NK-92 treated with Interleukin-12 subunit alpha and Interleukin-12 subunit beta, amount 100 ng/mL, for 24 hours (cell line): ENCODE measurements around the gene SMOC2.

Source experiments
- DNase-seq: peaks from one replicate; lab custom pipeline; 2025; lab: John Stamatoyannopoulos, UW

SMOC2 gene

GRCh38 chr6:168574075-168574698 lies 133.2 kb downstream of the SMOC2 start:
- DNase-seq, result no peak

- no peak for DNase-seq
Measured at GRCh38 chr6:168574699-168575195, 133.8 kb downstream of the SMOC2 start.

- no peak for DNase-seq
Measured at GRCh38 chr6:168575346-168576098, 134.5 kb downstream of the SMOC2 start.

- no peak for DNase-seq
Measured at GRCh38 chr6:168576388-168576787, 135.4 kb downstream of the SMOC2 start.

GRCh38 chr6:168577496-168577895 lies 136.5 kb downstream of the SMOC2 start:
- DNase-seq, result no peak

- no peak for DNase-seq
Measured at GRCh38 chr6:168578036-168578435, 137.1 kb downstream of the SMOC2 start.

GRCh38 chr6:168581236-168581635 lies 140.3 kb downstream of the SMOC2 start:
- DNase-seq, result no peak

GRCh38 chr6:168581706-168582105 lies 140.7 kb downstream of the SMOC2 start:
- DNase-seq, result no peak

GRCh38 chr6:168582571-168582981 lies 141.6 kb downstream of the SMOC2 start:
- no peak for DNase-seq

GRCh38 chr6:168583126-168583525 lies 142.1 kb downstream of the SMOC2 start:
- no peak for DNase-seq

- DNase-seq, result no peak
Measured at GRCh38 chr6:168583821-168584220, 142.8 kb downstream of the SMOC2 start.

- no peak for DNase-seq
Measured at GRCh38 chr6:168584249-168584648, 143.3 kb downstream of the SMOC2 start.

GRCh38 chr6:168584671-168585070 lies 143.7 kb downstream of the SMOC2 start:
- DNase-seq, result no peak

- DNase-seq, result no peak
Measured at GRCh38 chr6:168585441-168585840, 144.5 kb downstream of the SMOC2 start.

- no peak for DNase-seq
Measured at GRCh38 chr6:168589275-168589674, 148.3 kb downstream of the SMOC2 start.

GRCh38 chr6:168590406-168590805 lies 149.4 kb downstream of the SMOC2 start:
- DNase-seq, result no peak

GRCh38 chr6:168596344-168596743 lies 155.4 kb downstream of the SMOC2 start:
- no peak for DNase-seq

- no peak for DNase-seq
Measured at GRCh38 chr6:168597471-168597875, 156.5 kb downstream of the SMOC2 start.

GRCh38 chr6:168598251-168599117 lies 157.5 kb downstream of the SMOC2 start:
- no peak for DNase-seq

GRCh38 chr6:168599118-168599494 lies 158.1 kb downstream of the SMOC2 start:
- no peak for DNase-seq

- DNase-seq, result no peak
Measured at GRCh38 chr6:168599769-168600330, 158.9 kb downstream of the SMOC2 start.

GRCh38 chr6:168600381-168600780 lies 159.4 kb downstream of the SMOC2 start:
- DNase-seq, result no peak
